Epithelial cell of esophagus (primary cell): ENCODE results near the gene TNFAIP6.

Experiments
- DNase-seq: peaks from one replicate; pipeline ENCODE4 v3.0.0; 2010; ENCODE audit warnings: low read depth
- H3K4me3 ChIP-seq: 2 replicates; pipeline ENCODE4 v1.5.1; 2011; ENCODE audit warnings: mild to moderate bottlenecking, low read length, control low read depth
- CTCF ChIP-seq: IDR thresholded peaks from 2 replicates; pipeline ENCODE4 v1.5.1; 2011; ENCODE audit warnings: low read depth, mild to moderate bottlenecking, low read length, control low read depth, inconsistent platforms; ENCODE audit not compliant: insufficient read depth; ENCODE audit errors: missing control alignments

Gene TNFAIP6

GRCh38 chr2:151399981-151400380 is 42.6 kb downstream of the TNFAIP6 start:
- TF ChIP-seq CTCF, result no peak
- no peak overlapping the region for H3K4me3 ChIP-seq
- DNase-seq, result no peak

DNA sequence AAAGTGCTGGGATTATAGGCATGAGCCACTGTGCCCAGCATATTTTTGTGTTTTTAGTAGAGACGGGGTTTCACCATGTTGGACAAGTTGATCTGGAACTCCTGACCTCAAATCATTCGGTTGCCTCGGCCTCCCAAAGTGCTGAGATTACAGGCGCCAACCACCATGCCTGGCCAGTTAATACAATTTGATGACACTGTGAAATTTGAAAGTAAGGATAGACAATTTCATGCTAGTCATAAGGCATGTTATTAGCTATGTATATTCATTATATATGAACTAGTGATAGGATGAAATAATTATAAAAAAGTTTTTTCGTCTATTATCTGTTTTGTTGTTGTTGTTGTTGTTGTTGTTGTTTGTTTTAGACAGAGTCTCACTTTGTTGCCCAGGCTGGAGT is 43.8 kb downstream of the TNFAIP6 start:
- H3K4me3 ChIP-seq, result no peak overlapping the region
- TF ChIP-seq CTCF, result no peak

GRCh38 chr2:151403914-151404313 is 46.5 kb downstream of the TNFAIP6 start:
- TF ChIP-seq CTCF, result no peak
- DNase-seq, result no peak
- no peak overlapping the region for H3K4me3 ChIP-seq

More for the DNA sequence above, 43.8 kb downstream of the TNFAIP6 start:
- DNase-seq, result no peak

DNA sequence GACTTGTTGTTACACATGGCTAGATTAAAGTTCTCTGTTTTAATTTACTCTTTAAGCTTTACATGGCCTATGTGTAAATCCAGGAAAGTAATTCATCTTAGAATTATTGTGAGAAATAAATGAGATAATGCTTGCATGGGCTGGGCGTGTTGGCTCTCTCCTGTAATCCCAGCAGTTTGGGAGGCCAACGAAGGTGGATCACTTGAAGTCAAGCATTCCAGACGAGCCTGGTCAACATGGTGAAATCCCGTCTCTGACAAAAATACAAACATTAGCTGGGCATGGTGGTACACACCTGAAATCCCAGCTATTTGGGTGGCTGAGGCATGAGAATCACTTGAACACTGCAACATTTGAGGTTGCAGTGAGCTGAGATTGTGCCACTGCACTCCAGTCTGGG is 48.0 kb downstream of the TNFAIP6 start:
- peak; percentile 67 for DNase-seq
- H3K4me3 ChIP-seq, result no peak overlapping the region
- no peak for TF ChIP-seq CTCF

DNA sequence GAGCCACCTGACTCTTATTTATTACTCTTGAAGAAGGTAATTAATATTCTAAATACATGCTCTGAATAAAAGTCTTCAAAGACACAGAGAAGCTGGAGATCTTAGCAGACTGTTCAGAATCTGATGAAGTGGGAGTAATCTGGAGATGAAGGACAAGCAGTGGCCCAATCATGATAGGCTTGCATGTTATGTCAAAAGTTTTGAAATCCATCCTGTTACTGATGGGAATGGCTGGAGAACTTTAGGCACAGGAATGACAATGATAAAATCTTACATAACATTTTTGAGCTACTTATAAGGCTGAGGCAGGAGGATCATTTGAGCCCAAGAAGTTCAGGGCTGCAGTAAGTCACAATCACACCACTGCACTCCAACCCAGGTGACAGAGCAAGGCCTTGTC is 49.9 kb downstream of the TNFAIP6 start:
- no peak for DNase-seq
- H3K4me3 ChIP-seq, result no peak overlapping the region
- no peak for TF ChIP-seq CTCF

DNA sequence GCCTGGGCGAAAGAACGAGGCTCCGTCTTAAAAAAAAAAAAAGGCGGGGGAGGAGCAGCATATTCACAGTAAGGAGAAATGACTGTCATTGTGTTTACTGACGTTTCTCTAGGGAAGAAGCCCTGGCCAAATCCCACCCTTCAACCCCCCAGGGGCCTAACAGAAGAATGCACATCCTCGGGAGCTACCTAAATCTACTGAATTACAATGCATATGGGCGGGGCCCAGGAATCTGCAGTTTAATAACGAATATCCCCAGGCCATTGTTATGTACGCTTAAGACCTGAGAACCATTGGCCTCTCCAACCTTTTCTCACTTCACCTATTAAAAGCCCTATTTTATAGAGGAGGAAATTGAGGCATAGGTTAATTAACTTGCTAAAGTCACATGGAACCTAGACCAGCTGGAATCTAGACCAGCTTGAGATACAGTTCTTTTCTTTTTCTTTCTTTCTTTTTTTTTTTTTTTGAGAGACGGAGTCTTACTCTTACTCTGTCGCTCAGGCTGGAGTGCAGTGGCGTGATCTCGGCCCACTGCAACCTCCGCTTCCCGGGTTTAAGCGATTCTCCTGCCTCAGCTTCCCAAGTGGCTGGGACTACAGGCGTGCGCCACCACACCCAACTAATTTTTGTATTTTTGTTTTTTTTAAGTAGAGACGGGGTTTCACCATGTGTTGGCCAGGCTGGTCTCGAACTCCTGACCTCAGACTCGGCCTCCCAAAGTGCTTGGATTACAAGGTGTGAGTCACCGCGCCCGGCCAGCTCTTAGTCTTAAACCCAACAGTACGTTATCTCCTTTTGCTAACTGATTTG is 51.6 kb downstream of the TNFAIP6 start:
- TF ChIP-seq CTCF, result no peak
- no peak overlapping the region for H3K4me3 ChIP-seq

DNA sequence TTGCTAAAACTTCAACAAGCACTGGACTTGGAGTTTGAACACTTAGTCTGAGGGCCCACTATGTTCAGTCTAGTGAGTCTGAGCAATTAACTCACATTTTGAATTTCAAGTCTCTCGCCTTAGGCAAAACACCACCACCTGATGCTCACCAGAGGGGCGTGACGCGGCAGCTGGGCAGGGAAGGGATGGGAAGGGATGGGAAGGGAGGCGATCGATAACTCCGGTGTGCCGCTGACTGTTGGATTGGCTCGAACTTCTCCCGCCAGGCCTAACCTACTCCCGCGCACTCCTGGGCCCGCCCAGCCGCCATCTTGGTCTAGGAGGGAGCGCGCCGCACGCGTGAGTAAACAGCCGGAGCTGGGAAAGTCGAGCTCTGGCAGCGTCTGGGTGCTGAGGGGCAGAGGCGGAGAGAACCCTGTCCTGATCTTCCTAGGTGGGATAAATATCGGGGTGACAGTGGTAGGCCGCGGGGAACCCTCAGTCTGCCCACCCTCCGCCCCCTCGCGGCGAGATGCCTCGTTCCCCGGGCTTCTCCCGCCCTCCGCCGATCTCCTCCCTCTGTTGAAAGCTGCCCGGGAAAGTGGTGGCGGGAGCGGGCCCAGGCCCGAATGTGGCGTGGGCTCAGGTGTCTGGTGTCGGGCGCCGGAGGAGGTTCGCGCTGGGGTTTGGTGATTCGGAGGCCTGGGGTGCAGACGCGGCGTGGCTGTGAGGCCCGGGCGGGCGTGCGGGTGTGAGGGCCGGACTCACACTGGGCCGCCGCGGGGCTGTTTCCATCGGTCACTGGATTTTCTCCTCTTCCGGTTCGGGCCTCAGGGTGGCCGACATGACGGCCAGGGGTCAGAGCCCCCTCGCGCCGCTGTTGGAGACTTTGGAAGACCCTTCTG is 52.5 kb downstream of the TNFAIP6 start, which contains the start of gene RIF1:
TSS of gene RIF1 (plus strand) at position 302 of the 884 bp plus-strand sequence. CDS start at position 824, 522 bp downstream.
- peak within 1 kb of the TSS; percentile 94 for H3K4me3 ChIP-seq
- TF ChIP-seq CTCF, result peak; percentile 63
- peak; percentile 96 for DNase-seq

More for the DNA sequence above, 51.6 kb downstream of the TNFAIP6 start:
- DNase-seq, result no peak
